Neural cell (in vitro differentiated cells): ENCODE measurements around the gene TMEM184B. TPM values are rescaled to one million over a fixed set of nuclear protein-coding genes. Genes with fewer than 3 reads are reported as not detected.

Source experiments
- H2AFZ ChIP-seq: fragments of 200-600, 300-800 bp; sonication (generic), shearing (Covaris generic); 2 replicates; pipeline ENCODE4 v1.6.0; 2014; ENCODE audit warnings: low read depth, mild to moderate bottlenecking, antibody characterized with exemption, low read length, moderate library complexity
- H3F3A ChIP-seq: fragments of 200-600 bp; shearing (Covaris generic); 2 replicates; pipeline ENCODE4 v1.6.1; 2016; ENCODE audit warnings: mild to moderate bottlenecking, moderate library complexity, mixed read lengths, antibody characterized with exemption, low read length; ENCODE audit not compliant: insufficient read depth, poor library complexity, severe bottlenecking
- H3K27ac ChIP-seq: fragments of 200-600, 300-800 bp; sonication (generic), shearing (Covaris generic); 2 replicates; pipeline ENCODE4 v1.5.1; 2014; ENCODE audit warnings: mild to moderate bottlenecking, low read length, moderate library complexity
- H3K27me3 ChIP-seq: fragments of 300-800, 200-600 bp; sonication (generic), shearing (Covaris generic); 2 replicates; pipeline ENCODE4 v1.6.0; 2014; ENCODE audit warnings: mild to moderate bottlenecking, low read depth, low read length, moderate library complexity; ENCODE audit not compliant: insufficient read depth
- H3K36me3 ChIP-seq: fragments of 300-800, 200-600 bp; sonication (generic), shearing (Covaris generic); 2 replicates; pipeline ENCODE4 v1.5.1; 2014; ENCODE audit warnings: mild to moderate bottlenecking, antibody characterized with exemption, low read length, moderate library complexity; ENCODE audit not compliant: insufficient read depth
- H3K4me2 ChIP-seq: fragments of 300-800, 200-600 bp; sonication (generic), shearing (Covaris generic); 2 replicates; pipeline ENCODE4 v1.6.0; 2014; ENCODE audit warnings: mild to moderate bottlenecking, low read length
- H3K4me3 ChIP-seq: fragments of 300-800, 200-600 bp; sonication (generic), shearing (Covaris generic); 2 replicates; pipeline ENCODE4 v1.5.1; 2014; ENCODE audit warnings: mild to moderate bottlenecking, low read length, moderate library complexity
- H3K79me2 ChIP-seq: fragments of 200-600 bp; shearing (Covaris generic); replicated peaks from 2 replicates; pipeline ENCODE4 v1.6.0; 2014; ENCODE audit warnings: mild to moderate bottlenecking, low read length, moderate library complexity; ENCODE audit not compliant: insufficient read depth
- H3K9ac ChIP-seq: fragments of 300-800, 200-600 bp; sonication (generic), shearing (Covaris generic); 2 replicates; pipeline ENCODE4 v1.6.1; 2016; ENCODE audit warnings: mild to moderate bottlenecking, low read length, mixed read lengths
- H3K9me2 ChIP-seq: fragments of 200-600 bp; shearing (Covaris generic); 2 replicates; pipeline ENCODE4 v1.6.1; 2016; ENCODE audit warnings: mild to moderate bottlenecking, low read length, mixed read lengths; ENCODE audit not compliant: insufficient read depth
- H3K9me3 ChIP-seq: fragments of 200-600, 300-800 bp; sonication (generic), shearing (Covaris generic); 2 replicates; pipeline ENCODE4 v1.6.1; 2016; ENCODE audit warnings: mild to moderate bottlenecking, mixed run types, low read length, moderate library complexity, mixed read lengths
- H4K20me1 ChIP-seq: fragments of 200-600 bp; shearing (Covaris generic); 2 replicates; pipeline ENCODE4 v1.6.1; 2016; ENCODE audit warnings: mild to moderate bottlenecking, mixed run types; ENCODE audit not compliant: insufficient read depth
- CTCF ChIP-seq: fragments of 450-650 bp; IDR thresholded peaks from 2 replicates; pipeline ENCODE4 v1.5.1; 2014; ENCODE audit warnings: antibody characterized with exemption, mild to moderate bottlenecking, moderate library complexity; ENCODE audit not compliant: poor library complexity, severe bottlenecking
- EP300 ChIP-seq: fragments of 450-650 bp; conservative IDR thresholded peaks from 2 replicates; pipeline ENCODE4 v1.6.1; 2014; ENCODE audit warnings: antibody characterized with exemption, mild to moderate bottlenecking, moderate library complexity; ENCODE audit not compliant: poor library complexity, severe bottlenecking
- EZH2 ChIP-seq: fragments of 200-600, 300-800 bp; shearing (Covaris generic), sonication (generic); IDR thresholded peaks from 2 replicates; pipeline ENCODE4 v1.6.1; 2014; ENCODE audit warnings: antibody characterized with exemption, low read length, borderline replicate concordance, mild to moderate bottlenecking; ENCODE audit not compliant: insufficient read depth, poor library complexity, severe bottlenecking
- MXI1 ChIP-seq: fragments of 450-650 bp; conservative IDR thresholded peaks from 2 replicates; pipeline ENCODE4 v1.6.1; 2014; ENCODE audit warnings: antibody characterized with exemption, mild to moderate bottlenecking; ENCODE audit not compliant: poor library complexity, severe bottlenecking
- POLR2AphosphoS5 ChIP-seq: IDR thresholded peaks from 2 replicates; pipeline ENCODE4 v1.6.1; 2012
- RAD21 ChIP-seq: fragments of 450-650 bp; conservative IDR thresholded peaks from 2 replicates; pipeline ENCODE4 v1.6.1; 2014; ENCODE audit warnings: antibody characterized with exemption, mild to moderate bottlenecking, moderate library complexity
- REST ChIP-seq: IDR thresholded peaks from 2 replicates; pipeline ENCODE4 v1.6.1; 2012; ENCODE audit warnings: borderline replicate concordance
- SMC3 ChIP-seq: fragments of 450-650 bp; conservative IDR thresholded peaks from 2 replicates; pipeline ENCODE4 v1.6.1; 2014; ENCODE audit warnings: antibody characterized with exemption, mild to moderate bottlenecking, moderate library complexity; ENCODE audit not compliant: poor library complexity
- TAF1 ChIP-seq: IDR thresholded peaks from 2 replicates; pipeline ENCODE4 v1.6.1; 2012; ENCODE audit warnings: low read depth
- polyA plus RNA-seq: library from polyadenylated mRNA; depleted of rRNA; stranded (reverse); fragments of >200 nt; gene quantifications from 2 replicates; pipeline ENCODE4 v1.2.3, GENCODE V29; 2014

The TMEM184B gene
- polyA plus RNA-seq, 1 donor from 2014 or later, result 19.7 TPM

GRCh38 chr22:38294193-38294592 lies 21.4 kb upstream of the TMEM184B start:
- no peaks in the 10 kb centered on the region for H3F3A ChIP-seq
- no peaks in the 10 kb centered on the region for H4K20me1 ChIP-seq
- H3K27me3 ChIP-seq, result no peaks in the 10 kb centered on the region
- no peak overlapping the region for H2AFZ ChIP-seq
- TF ChIP-seq EZH2 (no peak), REST (no peak), RAD21 (no peak), EP300 (no peak), SMC3 (no peak), MXI1 (no peak), TAF1 (no peak), POLR2AphosphoS5 (no peak), CTCF (no peak)
- H3K4me2 ChIP-seq, result no peak overlapping the region
- H3K9me2 ChIP-seq, result no peaks in the 10 kb centered on the region
- H3K4me3 ChIP-seq, result no peak overlapping the region
- H3K79me2 ChIP-seq, result no peaks in the 10 kb centered on the region
- H3K9ac ChIP-seq, result no peak overlapping the region
- no peak overlapping the region for H3K27ac ChIP-seq
- H3K36me3 ChIP-seq, result peaks cover 16% of the 10 kb centered on the region
- no peaks in the 10 kb centered on the region for H3K9me3 ChIP-seq

- TF ChIP-seq MXI1 (no peak), POLR2AphosphoS5 (no peak), EP300 (no peak), CTCF (no peak), REST (no peak), RAD21 (no peak), SMC3 (no peak)
- no peaks in the 10 kb centered on the region for H3K27me3 ChIP-seq
- no peak overlapping the region for H3K27ac ChIP-seq
- H3K9me3 ChIP-seq, result no peaks in the 10 kb centered on the region
- H3F3A ChIP-seq, result no peaks in the 10 kb centered on the region
- H3K79me2 ChIP-seq, result no peaks in the 10 kb centered on the region
- H3K36me3 ChIP-seq, result peaks cover 16% of the 10 kb centered on the region
- H3K4me3 ChIP-seq, result no peak overlapping the region
- H2AFZ ChIP-seq, result no peak overlapping the region
- H3K9me2 ChIP-seq, result no peaks in the 10 kb centered on the region
- no peaks in the 10 kb centered on the region for H4K20me1 ChIP-seq
- H3K9ac ChIP-seq, result no peak overlapping the region
- no peak overlapping the region for H3K4me2 ChIP-seq
These were observed 19.9 kb upstream of the TMEM184B start for GRCh38 chr22:38292694-38293093.
